Testis (tissue), 3 donors: ENCODE results near the gene COQ8B. TPM values are rescaled to one million over a fixed set of nuclear protein-coding genes. Genes with fewer than 3 reads are reported as not detected.

ENCODE experiments used
- DNase-seq: peaks from one replicate; pipeline ENCODE4 v3.0.0-alpha.2; 2019
- H3K27ac ChIP-seq, 2 donors: fragments of 200-600 bp; sonication (generic); one replicate each; pipeline ENCODE4 v1.5.1; 2019
- H3K27me3 ChIP-seq: fragments of 200-600 bp; sonication (generic); one replicate; pipeline ENCODE4 v1.5.1; 2019
- H3K36me3 ChIP-seq: fragments of 200-600 bp; sonication (generic); one replicate; pipeline ENCODE4 v1.5.1; 2017; ENCODE audit warnings: low read depth; ENCODE audit errors: missing control alignments
- H3K4me1 ChIP-seq: fragments of 200-600 bp; sonication (generic); one replicate; pipeline ENCODE4 v1.5.1; 2019
- H3K4me3 ChIP-seq, 2 donors: fragments of 200-600 bp; sonication (generic); one replicate each; pipeline ENCODE4 v1.5.1; 2017 to 2019
- H3K9me3 ChIP-seq: fragments of 200-600 bp; sonication (generic); one replicate; pipeline ENCODE4 v1.5.1; 2017
- CTCF ChIP-seq, 3 experiments: fragments of 450-650 bp in 2 of 3; fragments of 200-600 bp in 1 of 3; sonication (generic) in 1 of 3; IDR thresholded peaks; one replicate each; pipeline ENCODE4 v1.5.1; 2016 to 2019; ENCODE audit warnings: antibody characterized with exemption in 3 of 3, mild to moderate bottlenecking in 2 of 3, moderate library complexity in 1 of 3
- POLR2A ChIP-seq: fragments of 450-650 bp; IDR thresholded peaks from one replicate; pipeline ENCODE4 v1.6.1; 2017; ENCODE audit warnings: antibody characterized with exemption, mild to moderate bottlenecking, moderate library complexity
- WGBS, 2 donors: methylation state at CpG; one replicate each; pipeline ENCODE4 v1.1.5; 2018; 5-methylcytosine and 5-hydroxymethylcytosine counted together
- intact Hi-C: fragments of 100-400 bp; cut with DNase I; formaldehyde crosslinking; loops from one replicate; pipeline ENCODE4 v1.15.1; 2023; ENCODE audit warnings: low total_unique reads
- polyA plus RNA-seq: library from polyadenylated mRNA; stranded (reverse); fragments of 350-450 nt; fragmentation: Illumina TruSeq; extraction: RNeasy Lipid Tissue Mini Kit (QIAGEN cat#74804); gene quantifications from one replicate; pipeline ENCODE4 v1.2.3, GENCODE V29; 2014; ENCODE audit warnings: low read depth, low replicate concordance; ENCODE audit not compliant: insufficient read depth
- total RNA-seq, 2 donors: library from RNA; depleted of rRNA; stranded (reverse); fragments of >200 nt; gene quantifications; one replicate each; pipeline ENCODE4 v1.2.3, GENCODE V29; 2016

The COQ8B gene
- total and polyA plus RNA-seq, 3 donors from 2014 or later = 43.8 to 71.7 (median 56.6) TPM

GRCh38 chr19:40672573-40673299, 44.0 kb downstream of the COQ8B start:
- Histone ChIP-seq H3K4me1 (no peaks in the 10 kb centered on the region), H3K27ac (no peak overlapping the region), H3K9me3 (no peaks in the 10 kb centered on the region), H3K4me3 (no peak overlapping the region), H3K27me3 (no peaks in the 10 kb centered on the region), H3K36me3 (no peaks in the 10 kb centered on the region)
- TF ChIP-seq POLR2A (no peak), CTCF (IDR thresholded peaks at IDR 0.05) (no peak)
- intact Hi-C loops = no loop called here
- DNase-seq = no peak
- 94 to 96% methylated on average over 7 of the region's 7 CpGs for whole genome bisulfite sequencing, 2 donors

GRCh38 chr19:40672038-40672437, 44.6 kb downstream of the COQ8B start:
- no peaks in the 10 kb centered on the region for H3K9me3 ChIP-seq
- DNase-seq = no peak
- H3K4me1 ChIP-seq = no peaks in the 10 kb centered on the region
- WGBS, 2 donors = 80 to 86% methylated on average over 2 of the region's 2 CpGs
- TF ChIP-seq CTCF (IDR thresholded peaks at IDR 0.05) (no peak), POLR2A (no peak)
- H3K36me3 ChIP-seq = no peaks in the 10 kb centered on the region
- H3K4me3 ChIP-seq = no peak overlapping the region
- no peaks in the 10 kb centered on the region for H3K27me3 ChIP-seq
- no peak overlapping the region for H3K27ac ChIP-seq
- intact Hi-C loops = no loop called here

- TF ChIP-seq POLR2A (no peak), CTCF (IDR thresholded peaks at IDR 0.05) (no peak)
- Histone ChIP-seq H3K9me3 (no peaks in the 10 kb centered on the region), H3K4me3 (no peak overlapping the region), H3K27me3 (no peaks in the 10 kb centered on the region), H3K4me1 (no peaks in the 10 kb centered on the region), H3K27ac (no peak overlapping the region), H3K36me3 (no peaks in the 10 kb centered on the region)
- 67 to 69% methylated on average over 9 of the region's 9 CpGs for WGBS, 2 donors
- intact Hi-C loops = no loop called here
- DNase-seq = no peak
Measured at GRCh38 chr19:40671404-40671803, 45.3 kb downstream of the COQ8B start.

GRCh38 chr19:40668991-40669614, 47.6 kb downstream of the COQ8B start:
- Histone ChIP-seq H3K9me3 (no peaks in the 10 kb centered on the region), H3K27ac (no peak overlapping the region), H3K4me1 (no peaks in the 10 kb centered on the region), H3K27me3 (no peaks in the 10 kb centered on the region), H3K4me3 (no peak overlapping the region), H3K36me3 (no peaks in the 10 kb centered on the region)
- intact Hi-C loops = loop anchor here (10.0 kb wide), 1 partner anchor 476 kb away; no protein-coding TSS in a partner anchor
- DNase-seq = no peak
- TF ChIP-seq POLR2A = no peak
- no peak for TF ChIP-seq CTCF (IDR thresholded peaks at IDR 0.05)
- WGBS, 2 donors = 90 to 95% methylated on average over 7 of the region's 7 CpGs
